K562 (cell line): ENCODE data around the gene SCN8A. TPM values are rescaled to one million over a fixed set of nuclear protein-coding genes. Genes with fewer than 3 reads are reported as not detected.

ENCODE experiments used
- ATAC-seq: fragments of 200-7000 bp; cut with Tn5 transposase; 3 replicates; pipeline ENCODE4 v1.9.1; 2020; ENCODE audit warnings: moderate library complexity
- BruUV-seq: library from RNA; stranded (reverse); fragments of 400-500 nt; replicated peaks from 2 replicates; lab custom pipeline; 2021; lab: Mats Ljungman, UMichigan
- CTCF ChIA-PET: fragments of 300-600 bp; formaldehyde crosslinking; extraction: SDS; loops from one replicate; lab custom pipeline; 2021; ENCODE audit warnings: low intra/inter-chr PET ratio; lab: Yijun Ruan, JAX
- POLR2A ChIA-PET: fragments of 300-600, 350-650 bp; sonication (Branson Sonifier 250); formaldehyde crosslinking; extraction: SDS; loops from one replicate; lab custom pipeline; 2021; ENCODE audit warnings: antibody characterized with exemption, inconsistent platforms; lab: Yijun Ruan, JAX
- DNase-seq, 4 experiments: peaks; one replicate each; pipeline versions ENCODE4 v3.0.0 to v3.0.0-alpha.2; 2011 to 2018; ENCODE audit warnings: low spot score in 3 of 4, mixed read lengths in 3 of 4; ENCODE audit errors: extremely low read depth in 1 of 4
- FAIRE-seq: peaks from 2 replicates; lab custom pipeline; 2011; peaks lifted over from hg19 to GRCh38; lab: Jason Lieb, UNC
- H2AFZ ChIP-seq: 2 replicates; pipeline ENCODE4 v1.6.0; 2011; ENCODE audit warnings: low read depth, low read length, control low read depth, inconsistent platforms
- H3K27ac ChIP-seq: fragments of 200-600 bp; 3 replicates; pipeline ENCODE4 v1.8.0; 2011; ENCODE audit warnings: low read depth, mild to moderate bottlenecking, control low read depth, inconsistent platforms, low read length, moderate library complexity, mixed read lengths; ENCODE audit errors: extremely low read depth
- H3K27me3 ChIP-seq, 2 experiments: fragments of 300-600 bp in 1 of 2; 2 replicates in 1 of 2; 3 replicates in 1 of 2; pipeline versions ENCODE4 v1.6.0 to v1.8.0; 2011; ENCODE audit warnings: inconsistent platforms in 2 of 2, low read length in 2 of 2, mild to moderate bottlenecking in 1 of 2, mixed read lengths in 1 of 2, moderate library complexity in 1 of 2; ENCODE audit not compliant: control insufficient read depth in 2 of 2, insufficient read depth in 2 of 2
- H3K36me3 ChIP-seq: fragments of 300-600 bp; 3 replicates; pipeline ENCODE4 v1.8.0; 2011; ENCODE audit warnings: mild to moderate bottlenecking, low read length, inconsistent platforms; ENCODE audit not compliant: control insufficient read depth, insufficient read depth
- H3K4me1 ChIP-seq, 2 experiments: fragments of 200-600 bp in 1 of 2; replicated peaks in 1 of 2; 2 replicates in 1 of 2; 3 replicates in 1 of 2; pipeline versions ENCODE4 v1.5.1 to v1.8.0; 2011; ENCODE audit warnings: inconsistent platforms in 2 of 2, low read length in 2 of 2, mild to moderate bottlenecking in 1 of 2, mixed read lengths in 1 of 2, moderate library complexity in 1 of 2; ENCODE audit not compliant: control insufficient read depth in 2 of 2, insufficient read depth in 2 of 2
- H3K4me2 ChIP-seq: 2 replicates; pipeline ENCODE4 v1.6.1; 2011; ENCODE audit warnings: low read length, control low read depth, inconsistent platforms, mixed read lengths; ENCODE audit not compliant: insufficient read depth
- H3K4me3 ChIP-seq: fragments of 200-600 bp; sonication (generic), shearing (Covaris generic); 2 replicates; pipeline ENCODE4 v1.5.1; 2016; ENCODE audit warnings: control low read depth, inconsistent platforms
- H3K79me2 ChIP-seq: fragments of 200-600 bp; 3 replicates; pipeline ENCODE4 v1.8.0; 2011; ENCODE audit warnings: low read length, inconsistent platforms; ENCODE audit not compliant: control insufficient read depth, insufficient read depth
- H3K9ac ChIP-seq, 2 experiments: 2 replicates each; pipeline versions ENCODE4 v1.6.0 to v1.6.1; 2011; ENCODE audit warnings: low read depth in 2 of 2, low read length in 2 of 2, control low read depth in 1 of 2, inconsistent platforms in 1 of 2, mild to moderate bottlenecking in 1 of 2, mixed read lengths in 1 of 2; ENCODE audit not compliant: insufficient read depth in 1 of 2
- H3K9me1 ChIP-seq: one replicate; pipeline ENCODE4 v1.6.0; 2011; ENCODE audit warnings: inconsistent platforms, mild to moderate bottlenecking, low read length, moderate library complexity; ENCODE audit not compliant: control insufficient read depth, insufficient read depth
- H3K9me3 ChIP-seq: replicated peaks from 2 replicates; pipeline ENCODE4 v1.5.1; 2011; ENCODE audit warnings: low read depth, low read length, inconsistent platforms; ENCODE audit not compliant: control insufficient read depth, insufficient read depth
- H4K20me1 ChIP-seq: replicated peaks from 2 replicates; pipeline ENCODE4 v1.6.1; 2011; ENCODE audit warnings: low read length, inconsistent platforms, mixed read lengths; ENCODE audit not compliant: control insufficient read depth, insufficient read depth
- ATF1 ChIP-seq, 2 experiments: fragments of 450-650 bp in 1 of 2; IDR thresholded peaks; 2 replicates each; pipeline ENCODE4 v1.6.1; 2016; ENCODE audit warnings: missing compliant biosample characterization in 1 of 2, missing genetic modification characterization in 1 of 2
- ETS2 ChIP-seq: IDR thresholded peaks from 2 replicates; pipeline ENCODE4 v1.6.1; 2016; ENCODE audit warnings: borderline replicate concordance, missing genetic modification characterization, mild to moderate bottlenecking, moderate library complexity, missing compliant biosample characterization; ENCODE audit not compliant: poor library complexity, severe bottlenecking
- GTF2E2 ChIP-seq: fragments of 200-800 bp; sonication (Bioruptor generic); IDR thresholded peaks from 2 replicates; pipeline ENCODE4 v1.6.1; 2016; ENCODE audit warnings: missing genetic modification characterization, missing compliant biosample characterization
- HDAC8 ChIP-seq: fragments of 450-650 bp; IDR thresholded peaks from 2 replicates; pipeline ENCODE4 v1.6.1; 2016; ENCODE audit warnings: mild to moderate bottlenecking, missing genetic modification characterization, moderate library complexity, missing compliant biosample characterization
- NFATC3 ChIP-seq: fragments of 450-650 bp; IDR thresholded peaks from 2 replicates; pipeline ENCODE4 v1.6.1; 2017; ENCODE audit warnings: mild to moderate bottlenecking
- OTX1 ChIP-seq: fragments of 450-650 bp; formaldehyde crosslinking; IDR thresholded peaks from 2 replicates; pipeline ENCODE4 v1.4.0; 2022; ENCODE audit warnings: mild to moderate bottlenecking
- PCBP1 ChIP-seq: fragments of 200-400 bp; formaldehyde crosslinking; IDR thresholded peaks from 2 replicates; pipeline ENCODE4 v1.6.1; 2018; ENCODE audit warnings: mild to moderate bottlenecking, low read depth, low read length; ENCODE audit not compliant: poor library complexity, severe bottlenecking
- RFX7 ChIP-seq: fragments of 250-450 bp; sonication (Bioruptor Pico); IDR thresholded peaks from 2 replicates; pipeline ENCODE4 v1.5.1; 2021; ENCODE audit warnings: mild to moderate bottlenecking
- SIX5 ChIP-seq, 2 experiments: IDR thresholded peaks; 2 replicates each; pipeline ENCODE4 v1.6.1; 2011; ENCODE audit warnings: low read length in 2 of 2, borderline replicate concordance in 1 of 2, low read depth in 1 of 2, mild to moderate bottlenecking in 1 of 2, moderate library complexity in 1 of 2; ENCODE audit not compliant: insufficient read depth in 1 of 2
- TCFL5 ChIP-seq: fragments of 250-450 bp; sonication (Bioruptor Pico); conservative IDR thresholded peaks from 2 replicates; pipeline ENCODE4 v1.6.1; 2021; ENCODE audit warnings: mild to moderate bottlenecking, moderate library complexity, matching md5 sums
- XRCC5 ChIP-seq: fragments of 200-400 bp; formaldehyde crosslinking; IDR thresholded peaks from 2 replicates; pipeline ENCODE4 v1.6.1; 2017; ENCODE audit warnings: low read depth, mild to moderate bottlenecking, low read length
- ZNF583 ChIP-seq: fragments of 250-450 bp; sonication (Bioruptor Pico); IDR thresholded peaks from 2 replicates; pipeline ENCODE4 v1.4.0; 2020
- WGBS: fragments of 100-300 bp; shearing (Covaris generic); methylation state at CpG from one replicate; pipeline ENCODE4 v1.1.6; 2016; ENCODE audit warnings: low coverage, mixed read lengths; ENCODE audit not compliant: insufficient coverage; ENCODE audit errors: missing lambda C conversion rate; 5-methylcytosine and 5-hydroxymethylcytosine counted together
- in situ Hi-C: fragments of 300-500 bp; cut with MboI; formaldehyde crosslinking; loops from 4 replicates; pipeline ENCODE4 v1.15.0; 2018; ENCODE audit warnings: inconsistent platforms, mixed read lengths
- intact Hi-C: fragments of 100-400 bp; cut with micrococcal nuclease; formaldehyde crosslinking; loops from 2 replicates; pipeline ENCODE4 v1.14.2; 2022
- polyA plus RNA-seq, 8 experiments: library from polyadenylated mRNA; depleted of rRNA in 4 of 8; stranded (reverse) in 5 of 8; unstranded in 3 of 8; fragments of >200 nt; fragmentation: Nextera tagmentation in 2 of 8; fragmentation: Illumina TruSeq in 1 of 8; extraction: Ambion mirVana in 2 of 8; extraction: Trizol in 1 of 8; gene quantifications; 2 replicates each; pipeline versions ENCODE4 v1.2.1 to v1.2.3, GENCODE V29; 2011 to 2014; ENCODE audit warnings: inconsistent platforms in 1 of 8, missing spikeins in 1 of 8
- total RNA-seq, 7 experiments: library from RNA; depleted of rRNA in 6 of 7; stranded (reverse); fragments of >200 nt in 6 of 7; fragmentation: Illumina TruSeq in 2 of 7; extraction: Trizol in 2 of 7; gene quantifications; 2 replicates each; pipeline versions ENCODE4 v1.2.1 to v1.2.3, GENCODE V29; 2011 to 2021; ENCODE audit warnings: low replicate concordance in 1 of 7
- TF ChIP-seq, protein P1 (sequence below), 2 experiments: fragments of 450-650 bp in 1 of 2; sonication (generic) in 1 of 2; formaldehyde crosslinking in 1 of 2; IDR thresholded peaks; 2 replicates each; pipeline versions ENCODE4 v1.7.1 to v1.9.0; 2016 to 2022; ENCODE audit warnings: inconsistent platforms in 1 of 2, mild to moderate bottlenecking in 1 of 2, missing genetic modification reagents in 1 of 2

SCN8A gene
- total and polyA plus RNA-seq, 9 of the 15 experiments (the other 6 are each of a cell fraction or from before 2014, with no cell fraction given), result 0.03 to 0.29 (median 0.15) TPM; not detected in 1

DNA sequence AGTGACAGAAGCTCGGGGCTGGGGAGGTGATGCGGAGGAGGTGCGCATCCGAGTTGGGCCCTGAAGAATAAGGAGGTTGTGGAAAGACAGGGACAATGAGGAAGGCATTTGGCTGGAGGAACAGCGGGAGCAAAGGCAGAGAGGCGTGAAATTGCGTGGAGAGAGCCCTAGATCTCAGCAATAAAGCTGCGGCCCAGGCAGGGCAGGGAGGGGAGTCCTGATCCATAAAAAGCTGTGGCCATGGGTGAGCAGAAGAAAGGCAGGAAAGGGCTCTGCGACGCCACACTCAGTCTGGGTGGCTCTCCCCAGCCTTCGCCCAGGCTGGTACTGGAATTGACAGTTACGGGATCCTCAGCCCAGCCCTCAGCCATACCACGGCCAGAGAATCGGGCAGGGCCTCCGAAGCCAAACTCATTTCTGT lies 255.2 kb downstream of the SCN8A start:
- Histone ChIP-seq H3K27me3 (peaks cover 31 to 80% of the 10 kb centered on the region in 2 experiments; a peak in 4 of 5 replicates), H4K20me1 (peaks cover 11% of the 10 kb centered on the region; the same call in 1 of the 2 replicates), H3K4me2 (no peak overlapping the region)
- no TSS peak for BruUV-seq
- intact Hi-C loops, result no loop called here
- no peak for ATAC-seq
- 11% methylated on average over 7 of the region's 15 CpGs for WGBS
- TF ChIP-seq GTF2E2 (tag) (no peak), SIX5 (IDR thresholded peaks at IDR 0.05; ENCODE audit: borderline replicate concordance in 1 of 2, insufficient read depth in 1 of 2, low read depth in 1 of 2, low read length in 2 of 2) (no peak), HDAC8 (tag) (no peak), RFX7 (CRISPR knock-in tag) (no peak), OTX1 (CRISPR knock-in tag) (no peak), NFATC3 (no peak), ATF1 (CRISPR knock-in tag; IDR thresholded peaks at IDR 0.05) (no peak), ATF1 (tag; IDR thresholded peaks at IDR 0.05) (no peak), XRCC5 (no peak), TCFL5 (CRISPR knock-in tag) (no peak), PCBP1 (no peak), ZNF583 (CRISPR knock-in tag) (no peak), ETS2 (tag) (no peak)
- TF ChIP-seq, protein P1, sequence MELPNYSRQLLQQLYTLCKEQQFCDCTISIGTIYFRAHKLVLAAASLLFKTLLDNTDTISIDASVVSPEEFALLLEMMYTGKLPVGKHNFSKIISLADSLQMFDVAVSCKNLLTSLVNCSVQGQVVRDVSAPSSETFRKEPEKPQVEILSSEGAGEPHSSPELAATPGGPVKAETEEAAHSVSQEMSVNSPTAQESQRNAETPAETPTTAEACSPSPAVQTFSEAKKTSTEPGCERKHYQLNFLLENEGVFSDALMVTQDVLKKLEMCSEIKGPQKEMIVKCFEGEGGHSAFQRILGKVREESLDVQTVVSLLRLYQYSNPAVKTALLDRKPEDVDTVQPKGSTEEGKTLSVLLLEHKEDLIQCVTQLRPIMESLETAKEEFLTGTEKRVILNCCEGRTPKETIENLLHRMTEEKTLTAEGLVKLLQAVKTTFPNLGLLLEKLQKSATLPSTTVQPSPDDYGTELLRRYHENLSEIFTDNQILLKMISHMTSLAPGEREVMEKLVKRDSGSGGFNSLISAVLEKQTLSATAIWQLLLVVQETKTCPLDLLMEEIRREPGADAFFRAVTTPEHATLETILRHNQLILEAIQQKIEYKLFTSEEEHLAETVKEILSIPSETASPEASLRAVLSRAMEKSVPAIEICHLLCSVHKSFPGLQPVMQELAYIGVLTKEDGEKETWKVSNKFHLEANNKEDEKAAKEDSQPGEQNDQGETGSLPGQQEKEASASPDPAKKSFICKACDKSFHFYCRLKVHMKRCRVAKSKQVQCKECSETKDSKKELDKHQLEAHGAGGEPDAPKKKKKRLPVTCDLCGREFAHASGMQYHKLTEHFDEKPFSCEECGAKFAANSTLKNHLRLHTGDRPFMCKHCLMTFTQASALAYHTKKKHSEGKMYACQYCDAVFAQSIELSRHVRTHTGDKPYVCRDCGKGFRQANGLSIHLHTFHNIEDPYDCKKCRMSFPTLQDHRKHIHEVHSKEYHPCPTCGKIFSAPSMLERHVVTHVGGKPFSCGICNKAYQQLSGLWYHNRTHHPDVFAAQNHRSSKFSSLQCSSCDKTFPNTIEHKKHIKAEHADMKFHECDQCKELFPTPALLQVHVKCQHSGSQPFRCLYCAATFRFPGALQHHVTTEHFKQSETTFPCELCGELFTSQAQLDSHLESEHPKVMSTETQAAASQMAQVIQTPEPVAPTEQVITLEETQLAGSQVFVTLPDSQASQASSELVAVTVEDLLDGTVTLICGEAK (IDR thresholded peaks at IDR 0.05), result no peak
- TF ChIP-seq, protein P1 (CRISPR knock-in tag; IDR thresholded peaks at IDR 0.05), result no peak
- TF ChIP-seq, all 486 proteins: peak for 0
- POLR2A ChIA-PET, result interaction anchor here (0.6 to 1.2 kb wide), 4 partner anchors 9 to 118 kb away, joined by 3 to 5 read pairs (median 4); no protein-coding TSS in a partner anchor
- Histone ChIP-seq H3K9me3 (no peaks in the 10 kb centered on the region), H2AFZ (no peak overlapping the region), H3K27ac (no peak overlapping the region), H3K4me1 (peaks cover 0 to 21% of the 10 kb centered on the region in 2 experiments; a peak in 3 of 5 replicates), H3K9me1 (no peaks in the 10 kb centered on the region), H3K9ac (peak overlapping the region in 1 of 2 experiments; percentile 35; a peak in 1 of 4 replicates), H3K4me3 (no peak overlapping the region), H3K36me3 (no peaks in the 10 kb centered on the region), H3K79me2 (no peaks in the 10 kb centered on the region)
- DNase-seq (no peak), FAIRE-seq (no peak)
- CTCF ChIA-PET, result no interaction called here
- in situ Hi-C loops, result no loop called here
